ENCODE data around the gene GFRA3.

Gene GFRA3

DNA sequence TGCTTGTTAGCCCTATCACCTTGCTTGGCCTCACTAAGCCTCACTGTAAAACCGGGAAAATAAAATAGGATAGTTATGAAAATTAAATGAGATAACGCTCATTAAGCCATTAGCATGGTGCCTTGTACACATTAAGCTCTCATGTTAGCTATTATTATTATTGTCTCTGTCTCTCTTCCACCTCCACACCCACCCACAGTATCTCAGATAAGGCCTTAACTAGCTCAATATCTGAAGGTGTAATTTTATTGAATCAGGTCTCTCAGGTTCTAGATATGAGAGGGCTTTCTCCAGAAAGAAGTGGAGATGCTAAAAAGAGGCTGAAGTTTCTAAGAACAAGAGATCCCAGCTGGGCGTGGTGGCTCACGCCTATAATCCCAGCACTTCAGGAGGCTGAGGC, 27.6 kb downstream of the GFRA3 start:
- DNase-seq = no peak

DNA sequence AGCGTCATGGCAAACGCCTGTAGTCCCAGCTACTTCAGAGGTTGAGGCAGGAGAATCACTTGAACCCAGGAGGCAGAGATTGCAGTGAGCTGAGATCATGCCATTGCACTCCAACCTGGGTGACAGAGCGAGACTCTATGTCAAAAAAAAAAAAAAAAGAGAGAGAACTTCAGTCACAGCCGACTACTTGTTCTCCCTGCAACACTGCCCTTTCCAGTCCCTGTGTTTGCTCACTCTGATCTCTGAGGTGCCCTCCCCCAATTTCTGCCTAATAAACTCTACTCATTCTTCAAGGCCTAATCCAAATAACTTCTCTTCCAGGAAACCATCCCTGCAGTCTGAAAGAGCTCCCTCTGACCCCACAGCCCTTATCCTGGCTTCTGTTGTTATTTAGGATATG, 28.1 kb downstream of the GFRA3 start:
- no peak for DNase-seq

DNA sequence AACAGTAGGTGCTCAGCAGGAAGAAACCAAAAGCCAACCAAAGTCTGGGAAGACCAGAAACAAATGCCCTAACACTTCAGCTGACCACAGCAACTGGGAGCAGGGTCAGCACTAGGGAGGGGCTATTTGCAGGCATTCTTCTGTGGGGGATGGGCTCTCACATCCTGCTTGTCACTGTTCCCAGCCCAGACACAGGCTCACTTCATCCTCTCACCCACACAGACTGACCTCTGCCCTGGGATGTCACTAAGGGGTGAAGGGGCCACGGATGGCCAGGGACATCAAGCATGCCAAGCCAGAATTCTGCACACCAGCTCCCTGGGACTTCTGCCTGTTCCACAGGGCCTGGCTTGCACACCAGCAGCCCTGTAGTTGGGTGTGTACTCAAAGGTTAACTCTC, 28.7 kb downstream of the GFRA3 start:
- DNase-seq = no peak

DNA sequence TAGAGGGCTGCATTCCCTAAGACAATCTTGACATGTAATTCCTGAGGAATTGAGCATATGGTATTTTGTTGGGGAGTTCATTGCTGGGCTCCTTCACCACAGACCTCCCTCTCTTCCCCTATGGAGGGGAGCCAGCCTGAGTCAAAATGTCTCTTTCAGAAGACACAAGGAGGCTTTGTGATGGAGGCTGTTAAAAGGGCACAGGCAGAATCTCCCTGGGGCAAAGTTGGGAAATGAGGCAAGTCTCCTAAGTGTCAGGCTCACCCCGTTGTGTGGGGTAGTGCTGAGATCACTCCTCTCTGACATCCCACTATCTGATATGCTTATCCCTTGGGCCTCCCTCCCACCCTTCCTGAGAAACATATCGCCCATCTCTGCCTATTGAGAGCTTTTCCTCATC, 30.6 kb downstream of the GFRA3 start:
- DNase-seq = no peak

DNA sequence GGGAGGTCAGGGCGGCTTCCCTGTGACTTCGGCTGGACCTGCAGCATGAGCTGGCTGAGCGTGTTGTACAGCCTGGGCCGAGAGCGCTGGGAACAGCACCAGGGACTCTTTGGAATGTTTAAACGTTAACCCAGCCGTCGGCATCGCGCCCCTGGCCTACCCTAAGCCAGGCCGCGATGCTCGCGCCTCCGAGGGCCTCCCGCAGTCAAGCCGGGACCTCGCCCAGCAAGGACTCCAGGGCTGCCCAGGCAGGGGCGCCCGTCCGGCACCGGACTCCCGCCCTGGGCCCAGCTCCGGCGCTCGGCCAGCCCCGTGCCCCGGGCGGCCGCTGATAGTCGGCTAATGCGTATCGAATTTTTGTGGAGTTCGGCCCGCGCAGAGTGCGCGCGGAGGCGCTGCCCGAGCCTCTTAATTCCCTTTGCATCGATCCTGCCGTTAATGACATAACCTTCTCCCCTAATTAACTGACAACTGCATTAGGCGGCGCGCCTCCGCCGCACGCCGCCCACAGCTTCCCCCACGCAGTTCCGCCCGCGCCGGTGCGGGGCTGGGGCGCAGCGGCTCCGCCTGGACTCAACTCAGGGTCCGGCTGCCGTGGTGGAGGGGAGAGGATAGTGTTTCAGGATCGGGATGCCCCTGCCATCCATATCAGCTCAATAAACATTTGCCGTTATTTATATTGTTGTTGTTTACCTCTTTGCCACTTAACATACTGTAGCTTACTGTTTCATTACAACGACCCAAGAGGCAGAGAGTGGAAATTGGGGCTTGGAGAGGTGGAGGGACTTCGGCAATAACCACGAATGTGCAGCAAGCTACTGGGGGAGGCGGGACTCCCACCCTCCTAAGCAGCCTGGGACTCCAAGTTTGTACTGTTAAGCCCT, 32.5 kb downstream of the GFRA3 start:
- no peak for DNase-seq

DNA sequence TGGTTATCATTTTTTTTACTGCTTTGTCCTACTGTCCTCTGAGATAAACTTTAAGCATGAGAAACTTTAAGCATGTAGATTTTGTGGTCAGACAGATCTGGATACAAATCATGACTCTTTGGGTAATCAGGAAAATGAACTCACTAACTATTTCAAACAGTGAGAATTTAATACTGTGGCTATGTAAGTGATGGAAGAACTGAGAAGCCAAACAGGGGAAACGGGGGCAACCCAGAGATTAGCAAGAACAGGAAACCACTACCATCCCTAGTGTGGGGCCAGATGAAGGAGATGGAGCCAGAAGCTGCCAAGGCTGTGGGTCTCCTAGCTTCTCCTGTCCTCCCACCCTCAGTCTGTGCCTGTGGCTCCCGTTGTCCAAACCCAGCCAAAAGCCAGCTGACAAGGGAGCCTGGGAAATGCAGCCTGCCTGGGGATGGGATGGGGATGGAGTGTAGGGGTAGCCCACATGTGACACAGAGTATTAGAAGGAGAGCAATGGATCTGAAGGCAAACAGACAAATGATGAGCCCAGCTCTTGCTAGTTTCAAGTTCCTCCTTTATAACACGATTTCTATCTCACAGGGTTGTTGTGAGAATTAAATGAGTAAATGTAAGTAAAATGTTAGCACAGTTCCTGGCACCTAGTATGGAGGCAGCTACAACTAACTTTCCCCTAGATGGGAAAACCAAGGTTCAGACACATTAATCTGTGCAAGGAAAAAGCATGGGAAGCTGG, 33.6 kb downstream of the GFRA3 start:
- DNase-seq = no peak

DNA sequence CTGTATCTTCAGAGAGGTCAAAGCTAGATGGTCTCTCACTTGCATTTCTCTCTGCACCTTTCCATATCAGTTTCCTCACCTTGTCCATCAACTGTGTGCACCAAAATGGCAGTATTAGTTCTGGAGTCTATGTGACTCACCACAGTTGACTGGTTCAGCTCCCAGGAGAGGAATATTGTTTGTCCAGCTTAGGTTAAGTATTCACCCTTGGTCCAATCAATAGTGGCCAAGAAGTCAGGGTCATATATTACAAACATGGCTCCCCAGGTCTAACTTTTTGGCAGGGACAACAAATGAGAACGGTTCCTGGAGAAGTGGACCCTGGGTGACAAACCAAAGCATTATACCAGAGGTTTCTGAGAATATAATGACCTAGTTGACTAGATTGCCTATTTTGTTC, 36.4 kb downstream of the GFRA3 start:
- DNase-seq = no peak

DNA sequence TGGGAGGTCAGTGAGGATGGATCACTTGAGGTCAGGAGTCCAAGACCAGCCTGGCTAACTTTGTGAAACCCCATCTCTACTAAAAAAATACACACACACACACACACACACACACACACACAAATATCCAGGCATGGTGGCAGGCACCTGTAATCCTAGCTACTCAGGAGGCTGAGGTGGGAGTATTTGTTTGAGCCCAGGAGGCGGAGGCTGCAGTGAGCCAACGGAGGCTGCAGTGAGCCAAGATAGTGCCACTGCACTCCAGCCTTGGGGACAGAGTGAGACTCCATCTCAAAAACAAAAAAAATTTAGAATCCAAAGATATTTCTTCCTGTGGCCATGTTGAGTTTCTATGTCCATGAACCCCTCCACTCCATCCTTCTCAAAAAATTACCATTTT, 39.8 kb downstream of the GFRA3 start:
- DNase-seq = no peak

DNA sequence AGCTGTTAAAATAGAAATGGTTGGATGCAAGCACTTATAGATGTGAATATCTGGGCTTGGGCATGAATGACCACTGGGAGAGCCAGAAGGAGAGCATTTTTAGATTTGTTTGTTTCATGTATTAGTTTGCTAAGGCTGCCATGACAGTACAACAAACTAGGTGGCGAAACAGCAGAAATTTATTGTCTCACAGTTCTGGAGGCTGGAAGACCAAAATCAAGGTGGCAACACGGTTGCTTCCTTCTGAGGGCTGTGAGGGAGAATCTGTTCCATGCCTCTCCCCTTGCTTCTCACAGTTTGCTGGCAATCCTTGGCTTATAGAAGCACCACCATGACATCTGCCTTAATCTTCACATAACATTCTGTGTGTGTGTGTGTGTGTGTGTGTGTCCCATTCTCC, 41.1 kb downstream of the GFRA3 start:
- no peak for DNase-seq

DNA sequence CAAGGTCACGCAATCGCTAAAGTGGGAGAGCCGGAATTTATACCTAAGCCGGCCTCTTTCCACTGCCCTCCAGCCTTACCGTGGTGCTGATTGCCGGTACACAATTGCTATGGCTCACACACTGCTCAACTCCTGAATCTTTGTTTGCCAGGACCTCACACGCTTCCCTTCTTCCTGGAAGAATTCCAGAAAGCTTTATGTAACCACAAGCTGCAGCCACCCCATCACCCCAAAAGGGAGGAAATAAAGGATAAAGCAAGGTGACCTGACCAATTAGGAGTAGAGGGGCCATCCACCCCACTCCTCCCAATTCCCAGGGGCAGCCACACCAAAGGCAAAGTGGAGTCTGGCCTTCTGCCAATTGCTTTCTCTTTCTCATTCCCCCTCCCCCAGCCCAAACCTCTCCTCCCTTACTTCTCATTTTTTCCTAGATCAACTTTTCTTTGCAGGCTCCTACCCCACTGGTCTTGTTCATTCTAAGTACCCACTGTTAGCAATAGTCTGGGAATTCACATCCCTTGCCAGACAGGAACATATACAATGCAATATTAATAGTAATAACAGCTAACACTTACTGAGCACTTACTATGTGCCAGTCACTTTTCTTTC, 43.3 kb downstream of the GFRA3 start:
- DNase-seq = no peak

DNA sequence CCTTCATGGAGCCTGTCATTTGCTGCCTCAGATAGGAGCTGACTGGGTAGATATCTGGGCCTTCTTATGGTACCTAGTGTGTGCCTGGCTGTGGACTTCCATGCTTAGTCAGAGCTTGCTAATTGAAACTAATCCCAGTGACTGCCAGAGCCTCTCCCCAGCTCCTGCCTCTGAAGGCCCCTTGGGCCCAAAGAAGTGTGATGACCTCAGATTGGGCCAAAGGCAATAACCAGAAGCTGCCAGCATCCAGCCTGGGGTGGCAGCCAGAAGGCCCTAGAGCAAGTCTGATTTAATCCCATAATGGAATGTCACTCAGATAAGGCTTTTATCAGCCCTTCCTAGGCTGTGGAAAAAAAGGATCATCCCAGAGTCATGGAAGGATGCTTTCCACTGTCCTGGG, 44.2 kb downstream of the GFRA3 start:
- no peak for DNase-seq

DNA sequence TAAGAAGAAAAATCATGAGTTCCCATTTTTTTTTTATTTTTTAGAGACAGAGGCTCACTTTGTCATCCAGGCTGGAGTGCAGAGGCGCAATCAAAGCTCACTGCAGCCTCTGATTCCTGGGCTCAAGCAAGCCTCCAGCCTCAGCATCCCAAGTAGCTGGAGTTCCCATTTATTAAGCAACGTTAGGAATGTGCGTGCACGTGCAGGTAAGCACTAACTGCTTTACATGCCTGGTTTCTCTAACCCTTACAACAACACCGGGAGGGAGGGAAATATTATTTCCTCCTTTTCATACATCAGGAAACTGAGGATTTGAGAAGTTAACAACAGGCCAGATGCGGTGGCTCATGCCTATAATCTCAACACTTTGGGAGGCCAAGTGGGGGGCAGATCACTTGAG, 45.0 kb downstream of the GFRA3 start:
- no peak for DNase-seq

DNA sequence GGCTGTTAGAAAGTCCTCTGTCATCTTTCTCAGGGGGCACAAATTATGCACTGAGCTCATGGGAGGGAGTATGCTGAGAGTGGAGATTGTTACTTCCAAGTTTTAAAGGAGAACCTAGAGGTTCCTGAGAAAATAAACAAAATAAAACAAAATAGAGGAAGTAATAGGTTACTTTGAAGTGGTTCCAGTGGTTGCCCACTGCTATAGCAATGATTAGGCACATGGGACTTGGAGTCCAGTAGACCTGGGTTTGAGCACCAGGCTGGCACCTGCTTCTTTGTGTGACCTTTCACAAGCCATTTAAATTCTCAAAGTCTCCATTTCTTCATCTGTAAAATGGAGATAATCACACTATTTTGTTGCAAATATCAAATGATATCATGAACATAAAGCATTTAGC, 47.5 kb downstream of the GFRA3 start:
- DNase-seq = peak in 1 of 2 donors; percentile 37

DNA sequence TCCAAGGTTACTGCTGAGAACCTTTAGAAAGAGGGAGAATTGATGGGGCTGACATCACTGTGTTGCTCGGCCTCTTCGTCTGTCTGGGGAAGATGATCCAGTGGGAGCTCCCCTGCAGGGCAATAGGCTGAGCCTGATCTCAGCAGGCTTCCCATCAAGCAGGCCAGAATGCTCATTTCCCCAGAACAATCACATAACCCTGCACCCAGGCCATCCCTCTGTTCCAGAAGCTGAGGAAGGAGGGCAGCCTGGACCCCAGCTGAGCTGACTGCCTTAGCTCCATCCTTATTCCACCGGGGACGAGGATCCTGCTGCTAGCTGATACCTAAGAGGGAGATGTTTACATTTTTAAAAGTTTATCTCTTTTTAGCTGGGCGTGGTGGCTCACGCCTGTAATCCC, 49.7 kb downstream of the GFRA3 start:
- DNase-seq = no peak

DNA sequence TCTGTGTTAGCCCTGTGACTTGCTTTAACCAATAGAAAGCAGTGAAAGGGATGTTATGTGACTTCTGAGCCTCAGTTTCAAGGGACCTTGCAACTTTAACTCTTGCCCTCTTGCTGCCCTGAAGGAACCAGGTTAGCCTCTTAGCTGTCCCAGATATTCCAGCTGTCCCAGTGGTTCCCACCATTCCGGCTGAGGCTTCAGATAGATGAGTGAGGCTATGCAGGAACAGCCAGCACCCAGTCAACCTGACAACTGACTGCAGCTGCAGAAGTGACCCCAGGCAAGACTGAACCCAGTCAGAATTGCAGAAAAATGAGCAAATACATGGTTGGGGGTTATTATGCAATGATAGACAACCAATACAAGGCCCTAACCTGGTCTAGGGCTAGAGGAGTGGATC, 50.9 kb downstream of the GFRA3 start:
- DNase-seq = no peak

DNA sequence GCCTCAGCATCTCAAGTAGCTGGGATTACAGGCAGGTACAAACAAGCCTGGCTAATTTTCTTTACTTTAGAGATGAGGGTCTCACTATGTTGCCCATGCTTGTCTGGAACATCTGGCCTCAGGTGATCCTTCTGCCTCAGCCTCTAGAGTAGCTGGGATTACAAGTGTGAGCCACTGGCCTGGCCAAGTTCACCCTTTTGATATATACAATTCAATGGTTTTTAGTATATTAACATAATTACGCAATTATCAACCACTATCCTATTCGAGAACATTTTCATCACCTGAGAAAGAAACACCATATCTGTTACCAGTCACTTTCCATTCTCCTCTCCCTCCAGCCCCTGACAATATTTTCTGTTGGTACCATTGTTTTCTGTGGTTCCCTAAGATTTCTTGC, 57.6 kb downstream of the GFRA3 start:
- no peak for DNase-seq

DNA sequence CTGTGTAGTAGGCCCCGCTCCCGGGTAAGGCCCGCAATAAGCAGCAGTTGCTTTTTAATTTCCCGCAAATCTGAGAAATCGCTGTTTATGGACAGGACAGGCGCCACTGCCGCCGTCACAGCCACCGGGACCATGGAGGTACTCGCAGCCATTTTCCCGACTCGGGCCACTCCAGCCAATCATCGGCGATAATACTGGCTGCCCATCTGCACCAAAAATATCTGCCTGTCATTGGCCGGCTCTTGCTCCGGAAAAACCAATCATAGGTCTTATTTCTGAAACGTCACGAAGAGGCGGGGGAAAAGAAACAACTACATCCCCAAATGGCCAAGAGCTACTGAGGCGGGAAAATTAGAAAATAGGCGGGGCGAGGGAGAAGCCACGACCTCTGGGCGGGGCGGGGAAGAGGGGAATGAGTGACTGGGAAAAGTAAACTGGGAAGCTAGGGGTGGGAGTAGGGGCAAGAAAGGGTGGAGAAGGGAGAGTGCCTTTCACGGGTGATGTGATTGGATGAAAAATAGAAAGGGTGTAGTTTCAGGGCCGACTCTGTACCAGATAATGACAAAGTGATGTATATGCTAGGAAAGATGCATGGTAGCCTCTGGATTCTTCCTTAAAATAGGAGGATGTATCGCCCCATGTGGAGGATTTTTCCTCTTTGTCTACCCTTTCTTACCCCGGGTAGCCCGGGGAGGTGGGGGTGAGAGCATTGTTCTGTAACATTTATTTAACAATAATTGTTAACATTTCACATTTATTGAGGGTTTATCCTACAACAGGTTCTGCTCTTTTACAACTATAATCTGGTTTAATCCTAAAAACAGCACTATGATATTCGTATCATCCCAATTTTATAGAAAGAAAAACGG, 61.0 kb downstream of the GFRA3 start, which contains the start of gene CDC23:
TSS of gene CDC23 (minus strand) at position 163 of the 869 bp plus-strand sequence. CDS start at position 152, 11 bp downstream.
- DNase-seq = peak; percentile 98

DNA sequence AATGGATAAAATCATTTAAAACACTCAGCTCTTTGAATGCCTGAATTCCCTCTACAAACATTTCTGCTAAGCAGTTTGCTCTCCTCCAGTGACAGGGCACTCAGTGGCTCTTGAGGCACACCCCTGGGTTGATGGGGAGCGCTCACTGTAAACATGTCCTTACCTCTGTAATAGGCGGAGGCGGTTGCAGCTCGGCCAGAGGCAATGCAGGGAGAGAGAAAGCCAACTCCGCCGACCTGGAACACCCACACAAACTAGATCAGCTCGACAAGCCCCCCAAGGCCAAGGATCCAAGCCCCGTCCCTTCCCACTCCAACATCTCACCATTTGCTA, 61.6 kb downstream of the GFRA3 start:
- peak in 1 of 2 donors; percentile 18 for DNase-seq

DNA sequence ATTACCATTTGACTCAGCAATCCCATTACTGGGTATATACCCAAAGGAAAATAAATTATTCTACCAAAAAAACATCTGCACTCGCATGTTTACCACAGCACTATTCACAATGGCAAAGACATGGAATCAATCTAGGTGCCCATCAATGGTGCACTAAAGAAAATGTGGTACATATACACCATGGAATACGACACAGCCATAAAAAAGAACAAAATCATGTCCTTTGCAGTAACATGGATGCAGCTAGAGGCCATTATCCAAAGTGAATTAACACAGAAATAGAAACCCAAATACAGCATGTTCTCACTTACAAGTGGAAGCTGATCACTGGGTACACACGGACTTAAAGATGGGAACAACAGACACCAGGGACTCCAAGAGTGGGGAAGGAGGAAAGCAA, 63.4 kb downstream of the GFRA3 start:
- no peak for DNase-seq
